ENCODE data around the gene CHST7.
"Not testable (repeated sequence)": the region's sequence is repeated elsewhere in the genome, so short reads cannot be mapped to it uniquely, and the experiment has no call there.

DNA sequence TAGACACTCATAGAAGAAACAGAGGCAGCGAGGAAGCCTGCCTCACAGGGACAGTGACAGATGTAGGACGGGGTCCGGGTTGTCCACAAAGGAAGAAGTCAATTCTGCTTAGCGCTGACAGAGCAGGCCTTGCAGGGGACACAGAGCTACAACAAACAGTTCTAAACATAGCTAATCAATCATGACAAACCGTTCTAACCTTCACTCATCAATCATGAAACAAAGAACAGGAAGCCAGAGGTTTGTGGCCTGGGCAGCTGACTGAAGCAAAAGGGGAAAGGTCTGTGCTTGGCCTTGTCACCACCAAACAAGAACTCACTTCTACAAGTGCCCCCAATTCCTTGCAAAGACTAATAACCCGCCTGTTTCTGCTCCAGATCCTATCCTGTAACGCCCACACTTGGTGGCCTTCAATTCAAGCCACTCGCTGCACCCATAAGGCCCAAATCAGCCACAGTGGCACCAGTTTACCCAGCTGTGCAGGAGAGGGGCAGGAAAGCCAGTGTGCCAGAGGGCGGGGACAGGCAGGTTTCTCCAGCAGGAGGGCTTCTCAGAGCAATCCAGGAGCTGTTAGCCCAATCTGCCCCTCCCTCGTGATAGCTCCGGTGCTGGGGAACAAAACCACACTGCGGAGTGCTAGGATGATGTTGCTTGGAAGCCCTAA, 43.7 kb upstream of the CHST7 start:
- TF ChIP-seq ZNF274 (IDR thresholded peaks at IDR 0.05; ENCODE audit: low read depth, low read length); YY1 (IDR thresholded peaks at IDR 0.05; ENCODE audit: insufficient read depth, insufficient read length): not testable (repeated sequence)

All from NT2/D1 (cell line).